GM19240 (cell line): ENCODE measurements around the gene ERN1.

Experiments used
- DNase-seq: peaks from one replicate; pipeline ENCODE4 v3.0.0; 2011; ENCODE audit warnings: low spot score; ENCODE audit not compliant: insufficient read length

The ERN1 gene

DNA sequence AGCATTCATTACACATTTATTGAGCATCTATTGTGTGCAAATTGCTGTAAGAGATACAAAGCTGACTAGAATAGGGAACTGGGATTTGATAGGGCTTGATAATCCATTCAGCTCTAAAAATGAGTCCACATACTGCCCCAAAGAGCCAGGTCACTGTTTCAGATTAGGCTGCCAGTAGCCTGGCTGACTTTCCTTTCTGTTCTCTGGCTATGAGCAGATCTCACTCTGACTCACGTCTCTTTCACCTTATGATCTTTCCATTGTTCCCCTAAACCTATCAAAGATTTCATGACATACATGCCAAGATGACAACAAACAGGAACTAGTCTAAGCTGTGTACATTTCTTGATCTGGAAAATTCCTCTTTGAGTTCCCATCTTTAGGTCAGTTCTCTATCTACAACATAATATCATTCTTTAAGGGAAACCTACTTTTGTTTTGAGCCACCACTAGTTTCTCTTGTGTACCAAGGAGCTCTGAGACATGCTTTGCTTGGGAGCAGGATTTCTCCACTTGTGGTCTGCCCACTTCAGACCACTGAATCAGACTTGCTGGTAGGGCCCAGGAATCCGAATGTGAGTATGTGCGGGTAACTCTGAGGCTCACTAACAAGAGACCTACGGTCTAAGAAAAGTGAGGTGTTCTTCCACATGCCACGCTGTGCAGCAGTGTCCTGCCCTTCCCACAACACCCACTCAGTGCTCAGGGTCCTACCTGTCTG is 68.6 kb downstream of the ERN1 start:
- DNase-seq, result peak; percentile 50

DNA sequence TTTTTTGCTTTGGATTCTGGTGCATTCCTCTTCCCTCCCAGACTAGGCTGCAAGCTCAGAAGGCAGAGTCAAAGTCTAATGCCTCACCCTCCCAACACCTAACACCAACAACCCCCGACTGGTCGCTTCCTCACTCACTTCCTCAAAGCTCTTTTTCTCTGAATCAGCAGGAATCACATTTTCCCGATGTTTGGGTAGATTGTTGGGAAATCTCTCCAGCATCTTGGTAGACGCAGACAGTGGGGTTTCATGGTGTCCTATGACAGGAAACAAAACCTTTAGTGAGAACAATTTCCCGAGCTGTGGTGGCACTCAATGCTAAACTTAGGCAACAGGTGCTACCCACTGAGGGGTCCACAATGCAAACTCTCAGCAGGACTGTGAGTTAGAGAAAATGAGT is 69.6 kb downstream of the ERN1 start:
- no peak for DNase-seq

DNA sequence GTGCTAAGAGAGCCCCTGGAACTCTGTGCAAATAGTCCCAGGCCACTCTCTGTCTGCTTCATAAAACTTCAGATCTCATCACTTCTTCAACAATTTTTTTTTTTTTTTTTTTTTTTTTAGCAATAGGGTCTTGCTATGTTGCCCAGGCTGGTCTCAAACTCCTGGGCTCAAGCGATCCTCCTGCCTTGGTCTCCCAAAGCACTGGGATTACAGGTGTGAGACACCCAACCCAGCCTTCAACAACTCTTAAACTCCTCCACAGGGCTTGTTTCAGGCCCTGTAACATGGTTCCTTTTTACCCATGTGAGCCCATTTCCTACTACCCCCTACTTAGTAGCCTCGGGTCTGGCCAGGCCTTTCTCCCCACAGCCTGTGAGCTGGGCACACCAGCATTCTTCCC is 70.2 kb downstream of the ERN1 start:
- DNase-seq, result no peak

DNA sequence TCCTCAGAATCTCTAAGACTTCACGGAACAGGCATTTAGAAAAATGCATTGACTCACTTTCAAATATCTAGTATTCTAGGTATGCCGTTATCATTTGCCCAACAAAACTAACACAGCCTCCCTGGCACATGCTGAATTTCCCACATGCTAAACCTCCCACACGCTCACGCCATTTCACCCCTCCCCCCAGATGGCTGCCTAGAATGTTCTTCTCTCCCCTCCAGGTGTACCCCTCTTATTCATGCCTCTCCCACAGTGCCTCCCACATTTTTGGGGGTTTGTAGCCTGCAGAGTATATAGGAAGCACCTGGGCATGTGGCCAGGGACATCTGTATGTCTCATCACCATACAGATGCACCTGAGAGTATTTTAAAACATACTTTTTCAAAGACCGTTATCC is 71.3 kb downstream of the ERN1 start:
- no peak for DNase-seq

DNA sequence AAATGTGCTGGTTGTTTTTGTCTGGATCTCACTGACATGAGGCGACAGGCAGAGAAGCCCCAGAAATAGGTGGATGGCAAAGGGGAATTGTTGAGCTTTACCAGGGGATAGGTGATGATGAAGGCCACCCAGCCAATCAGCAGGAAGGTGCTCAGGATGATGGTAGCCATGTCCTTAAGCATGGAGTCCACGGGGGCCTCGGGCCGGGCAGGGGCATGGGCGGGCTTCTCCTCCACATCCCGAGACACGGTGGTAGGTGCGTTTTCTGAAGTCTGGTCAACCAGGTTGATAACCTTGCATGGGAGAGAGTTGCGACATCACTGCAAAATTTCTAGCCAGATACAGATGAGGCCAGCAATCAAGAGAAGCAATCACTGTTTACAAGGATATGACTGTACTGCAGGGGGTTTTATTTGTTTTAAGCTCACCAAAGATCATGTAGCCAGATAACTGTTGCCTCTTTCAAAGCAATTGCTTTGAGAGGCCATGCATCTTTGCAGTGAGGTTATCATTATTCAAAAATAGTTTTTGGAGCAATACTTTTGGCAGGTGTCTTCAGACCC is 72.2 kb downstream of the ERN1 start:
- no peak for DNase-seq

DNA sequence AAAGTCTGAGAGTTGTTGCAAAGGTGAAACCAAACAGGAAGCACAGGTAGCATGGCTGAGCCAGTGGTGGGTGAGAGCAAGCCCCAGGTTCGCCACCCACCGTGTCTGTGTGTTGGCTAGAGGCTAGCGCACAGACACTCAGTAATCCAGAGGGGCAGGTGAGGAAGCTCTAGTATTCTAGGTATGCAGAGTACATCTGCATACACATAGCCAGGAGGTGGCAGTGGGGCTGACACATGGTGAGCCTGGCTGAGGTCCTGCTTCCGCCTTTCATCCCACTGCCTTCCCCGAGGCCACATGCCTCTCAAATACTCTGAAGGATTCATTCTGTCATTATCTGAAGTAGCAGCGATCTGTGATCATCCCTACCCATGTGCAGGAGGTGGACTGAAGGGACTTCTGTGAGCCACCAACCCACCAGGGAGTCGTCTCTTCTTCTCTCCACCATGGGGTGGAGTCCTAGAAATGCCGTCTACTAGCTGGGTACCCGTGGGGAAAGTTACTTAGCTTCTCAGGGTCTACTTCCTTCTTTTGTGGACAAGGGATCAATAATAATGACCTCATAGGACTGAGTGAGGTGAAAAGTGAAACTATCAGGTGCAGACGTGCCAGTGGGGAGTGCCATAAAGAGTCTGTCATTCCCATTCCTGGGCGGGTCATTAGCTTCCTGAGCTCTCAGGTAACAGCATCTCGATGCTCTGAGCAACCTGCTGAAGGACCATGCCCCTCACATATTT is 73.5 kb downstream of the ERN1 start:
- DNase-seq, result peak; percentile 42

DNA sequence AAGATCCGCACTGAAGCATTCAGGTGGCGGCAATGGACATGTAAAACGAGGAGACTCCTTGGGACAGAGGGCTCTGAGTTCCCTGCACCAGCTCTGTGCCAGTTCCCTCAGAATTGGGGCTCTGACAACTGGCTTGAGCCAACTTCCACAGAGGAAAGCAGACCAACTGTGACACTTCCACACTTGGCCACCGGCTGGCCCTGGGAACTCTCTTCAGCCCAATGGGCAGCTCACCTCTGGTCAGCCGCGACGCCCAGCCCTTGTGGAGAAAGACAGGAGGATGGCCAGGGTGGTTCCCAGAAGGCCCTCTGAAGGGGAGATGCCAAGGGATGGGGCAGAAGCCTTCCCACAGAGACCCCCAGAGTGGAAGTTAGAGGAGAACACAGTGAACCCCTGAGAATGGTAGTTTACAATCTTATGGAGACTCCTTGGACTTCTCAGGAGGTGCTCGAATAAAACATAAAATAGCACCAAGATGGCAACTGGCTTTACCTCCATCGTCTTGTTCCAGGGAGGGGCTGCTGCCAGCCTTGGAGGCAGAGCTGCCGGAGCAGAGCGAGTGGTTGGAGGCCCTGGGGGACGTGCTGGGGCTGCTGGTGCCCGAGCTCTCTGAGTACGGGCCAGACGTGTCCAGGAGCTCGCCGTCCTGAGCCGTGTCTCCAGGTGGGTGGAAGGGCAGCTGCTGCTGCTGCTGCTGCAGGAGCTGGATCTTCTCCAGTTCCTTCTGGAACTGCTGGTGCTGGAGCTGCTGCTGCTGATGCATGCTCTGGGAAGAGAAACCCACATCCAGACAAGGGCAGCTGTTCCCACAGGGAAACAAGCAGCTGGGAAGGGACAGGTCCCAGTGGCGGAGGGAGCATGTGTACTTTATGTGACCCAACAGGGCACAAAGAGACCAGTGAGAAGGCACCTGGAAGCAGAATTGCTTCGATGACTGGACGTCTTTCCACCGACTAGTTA is 74.5 kb downstream of the ERN1 start:
- no peak for DNase-seq

DNA sequence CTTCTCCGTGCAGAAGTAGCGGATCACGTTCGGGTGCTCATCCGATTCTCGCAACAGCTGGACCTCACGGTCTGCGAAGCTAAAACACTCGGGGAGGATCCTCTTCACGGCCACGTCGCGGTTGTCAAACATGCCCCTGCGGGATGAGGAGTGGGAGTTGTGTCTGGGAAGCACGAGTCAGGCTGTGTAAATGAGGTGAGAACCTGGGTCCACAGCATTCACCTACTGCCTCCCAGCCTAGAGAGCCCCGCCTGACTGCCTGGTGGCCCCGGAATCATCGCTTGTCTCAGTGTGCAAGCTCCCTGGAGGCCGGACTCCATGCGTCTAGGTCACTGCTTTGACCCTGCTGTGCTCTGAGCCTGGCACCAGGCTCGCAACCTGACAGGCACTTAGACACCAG is 75.6 kb downstream of the ERN1 start:
- DNase-seq, result no peak

DNA sequence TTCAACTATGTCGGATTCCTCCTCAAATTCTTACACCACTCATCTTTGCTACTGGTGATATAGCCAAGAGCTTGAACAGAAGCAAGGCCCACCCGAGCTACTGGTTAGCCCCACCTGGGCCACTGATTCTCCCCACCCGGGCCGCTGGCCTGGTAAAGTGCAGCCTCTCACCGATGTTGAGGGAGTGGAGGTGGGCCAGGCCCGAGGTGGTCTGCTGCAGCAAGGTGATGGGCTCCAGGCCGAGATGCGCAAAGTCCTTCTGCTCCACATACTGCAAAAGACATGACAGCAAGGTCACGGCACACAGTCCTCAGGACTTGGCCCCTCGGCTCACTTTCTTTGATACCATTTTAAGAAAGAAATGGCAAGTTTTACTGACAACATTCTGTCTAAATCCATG is 76.8 kb downstream of the ERN1 start:
- no peak for DNase-seq

DNA sequence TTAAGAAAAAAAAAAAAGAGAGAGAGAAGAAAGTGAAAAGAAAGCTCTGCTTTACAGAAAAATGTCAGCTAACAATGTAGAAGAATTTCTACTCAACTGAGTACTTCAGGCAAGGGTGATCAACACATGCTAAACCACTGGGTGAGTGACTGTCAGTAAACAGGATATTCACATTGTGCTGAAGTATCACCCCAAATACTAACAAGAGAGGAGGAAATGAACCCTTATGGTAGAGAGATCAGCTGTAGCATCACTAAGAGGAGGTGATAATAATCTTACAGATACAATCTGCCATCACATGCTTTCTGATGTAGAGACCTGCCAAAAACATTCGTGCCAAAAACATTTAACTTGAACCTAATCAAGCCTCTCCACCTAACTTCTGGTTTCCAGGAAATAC is 78.8 kb downstream of the ERN1 start:
- no peak for DNase-seq

DNA sequence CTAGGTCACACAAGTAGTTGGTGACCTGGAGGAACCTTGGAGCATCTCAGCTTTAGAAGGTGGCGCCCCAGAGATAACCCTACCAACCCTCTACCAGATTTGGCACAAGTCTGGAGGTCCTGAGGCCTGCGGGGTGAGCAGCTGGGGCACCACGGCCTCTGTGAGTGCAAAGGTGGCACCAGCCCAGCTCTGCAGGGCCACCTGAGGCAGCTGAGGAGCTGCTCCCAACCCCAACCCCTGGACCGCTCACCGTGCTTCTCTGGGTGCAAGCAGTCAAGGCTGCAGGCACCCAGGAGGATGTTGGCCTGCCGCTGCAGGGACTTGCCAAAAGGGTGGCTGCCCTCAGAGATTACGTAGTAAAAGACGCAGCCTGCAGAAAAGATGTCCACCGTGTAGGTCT is 81.1 kb downstream of the ERN1 start:
- no peak for DNase-seq

DNA sequence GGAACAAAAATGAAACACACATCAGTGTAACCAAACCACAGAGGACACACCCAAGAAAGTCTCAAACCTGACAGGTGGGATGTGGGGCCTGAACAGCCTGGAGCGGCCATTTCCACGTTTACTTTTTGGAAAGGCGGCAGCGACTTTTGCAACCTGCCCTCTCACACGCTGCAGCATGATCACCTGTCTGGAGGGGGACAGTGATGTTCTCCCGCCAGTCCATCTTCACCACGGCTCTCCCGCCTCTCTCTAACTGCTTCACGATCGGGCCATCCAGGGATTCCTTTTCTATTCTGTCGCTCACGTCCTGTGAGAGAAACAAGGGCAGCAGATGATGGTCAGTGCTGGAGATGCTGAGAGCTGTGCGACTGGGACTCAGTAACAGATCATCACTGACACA is 84.8 kb downstream of the ERN1 start:
- DNase-seq, result no peak

DNA sequence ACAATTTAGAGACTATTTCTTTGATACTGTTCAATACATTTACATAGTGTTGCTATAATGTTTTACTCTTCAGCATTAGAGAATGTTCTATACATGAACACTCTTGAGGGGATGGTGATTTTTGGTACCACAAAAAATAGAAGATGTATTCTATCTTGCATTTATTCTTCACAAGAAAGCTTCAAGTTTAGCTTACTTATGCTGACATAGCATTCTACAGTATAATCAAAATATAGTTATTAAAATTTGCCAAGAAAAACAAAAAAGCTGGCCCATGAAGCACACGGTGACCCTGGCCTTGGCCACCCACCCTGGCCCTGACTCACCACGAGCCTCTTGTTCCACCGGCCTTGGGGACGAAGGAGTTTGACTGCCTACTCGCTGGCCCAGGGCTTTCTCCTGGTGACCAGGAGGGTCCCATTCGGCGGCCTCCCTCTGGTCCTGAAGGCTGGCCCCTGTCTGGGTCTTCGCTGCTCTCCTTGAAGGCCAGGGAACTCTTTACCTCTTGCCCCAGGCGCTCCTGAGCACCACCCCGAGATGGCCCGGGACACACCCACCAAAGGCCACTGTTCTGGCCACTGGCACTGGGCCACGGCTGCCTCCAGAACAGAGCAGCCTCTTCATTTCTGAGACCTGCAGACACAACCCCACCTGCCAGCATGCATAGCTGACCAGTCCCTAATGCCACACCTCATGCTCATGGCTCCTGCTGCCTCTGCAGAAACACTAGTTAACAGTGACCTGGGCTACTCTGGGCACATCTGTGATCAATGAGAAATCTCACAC is 87.1 kb downstream of the ERN1 start:
- no peak for DNase-seq

DNA sequence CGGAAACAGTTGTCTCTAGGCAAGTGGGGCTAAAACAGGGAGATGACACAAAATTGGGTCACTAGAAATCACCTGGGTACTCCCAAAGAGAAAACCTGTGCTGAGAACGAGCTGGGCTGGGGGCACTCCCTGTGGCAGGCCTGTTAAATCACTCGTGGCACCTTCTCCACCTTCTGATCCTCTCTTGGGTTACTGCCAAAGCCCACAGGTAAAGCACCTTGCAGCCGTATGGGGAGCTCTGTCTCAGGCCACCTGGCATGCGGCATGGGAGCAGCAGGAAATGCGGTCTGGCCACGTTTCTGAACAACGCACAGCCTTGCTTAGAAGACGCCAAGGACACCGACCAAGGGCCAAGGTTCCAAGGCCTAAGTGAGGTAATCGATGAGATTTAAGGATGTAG is 88.0 kb downstream of the ERN1 start:
- DNase-seq, result no peak

DNA sequence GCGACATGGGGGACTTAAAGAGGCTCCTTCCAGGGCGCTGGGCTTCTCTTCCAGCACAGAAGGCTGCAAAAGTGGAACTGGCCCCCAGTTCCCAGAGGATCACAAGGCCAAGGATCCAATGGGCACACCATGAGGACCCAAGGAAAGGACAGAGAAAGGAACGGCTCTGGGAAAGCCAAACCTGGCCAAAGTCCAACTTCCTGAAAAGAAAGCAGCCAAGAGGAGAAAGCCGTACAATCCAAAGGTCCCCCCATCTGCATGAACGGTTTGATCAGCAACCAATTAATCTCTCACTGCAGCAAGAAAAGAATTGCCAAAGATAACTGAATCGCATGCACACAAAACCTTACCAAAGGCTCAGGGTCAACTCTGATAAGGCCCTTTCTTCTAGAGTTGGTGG is 89.7 kb downstream of the ERN1 start:
- no peak for DNase-seq

DNA sequence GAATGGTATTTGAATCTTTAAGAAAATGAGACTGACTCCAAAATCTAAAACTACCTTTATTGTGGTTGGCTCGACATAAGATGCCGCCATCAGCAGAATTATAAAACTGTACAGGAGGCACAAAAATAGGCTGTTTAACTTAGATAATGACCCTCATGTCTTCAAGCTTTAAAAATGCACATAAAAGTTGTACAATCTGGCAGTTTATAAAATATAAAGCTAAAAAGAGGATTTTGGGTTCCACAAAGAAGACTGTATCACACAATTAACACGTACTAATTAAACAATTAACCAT is 90.9 kb downstream of the ERN1 start:
- no peak for DNase-seq

DNA sequence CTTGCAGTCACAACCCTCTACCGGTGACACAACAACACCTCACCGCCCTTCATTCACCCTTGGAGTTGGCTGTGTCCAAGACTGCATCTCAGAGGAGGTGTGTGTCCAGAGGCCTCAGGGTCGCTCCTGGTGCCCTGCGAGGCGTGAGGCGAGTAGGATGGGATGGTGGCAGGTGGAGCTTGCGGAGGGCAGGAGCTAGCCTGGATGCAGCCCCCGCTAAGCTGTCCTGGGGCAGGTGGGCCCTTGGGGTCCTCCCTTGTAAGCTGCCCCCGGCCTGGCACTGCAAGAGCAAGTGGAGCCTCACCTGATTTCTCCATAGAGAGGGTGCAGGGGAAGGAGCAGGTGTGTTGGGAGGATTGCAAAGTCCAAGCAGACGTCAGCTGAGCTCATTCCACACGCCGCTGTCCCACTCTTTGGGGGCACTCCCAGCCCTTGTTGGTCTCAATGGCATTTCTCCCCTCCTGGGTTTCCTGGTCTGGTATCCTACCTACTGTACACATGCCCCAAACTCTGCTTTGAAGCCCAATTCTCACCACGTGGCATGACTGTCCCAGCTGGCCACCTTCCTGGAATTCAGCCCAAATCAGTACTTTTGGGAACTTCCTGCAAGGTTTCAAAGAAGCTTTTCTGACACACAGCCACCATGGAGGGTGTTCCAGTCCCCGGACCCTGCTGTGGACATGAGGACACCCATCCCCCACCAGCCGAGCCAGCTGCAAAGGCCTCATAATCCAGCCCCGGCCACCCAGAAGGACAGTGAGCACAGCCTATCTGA is 91.4 kb downstream of the ERN1 start:
- DNase-seq, result no peak

DNA sequence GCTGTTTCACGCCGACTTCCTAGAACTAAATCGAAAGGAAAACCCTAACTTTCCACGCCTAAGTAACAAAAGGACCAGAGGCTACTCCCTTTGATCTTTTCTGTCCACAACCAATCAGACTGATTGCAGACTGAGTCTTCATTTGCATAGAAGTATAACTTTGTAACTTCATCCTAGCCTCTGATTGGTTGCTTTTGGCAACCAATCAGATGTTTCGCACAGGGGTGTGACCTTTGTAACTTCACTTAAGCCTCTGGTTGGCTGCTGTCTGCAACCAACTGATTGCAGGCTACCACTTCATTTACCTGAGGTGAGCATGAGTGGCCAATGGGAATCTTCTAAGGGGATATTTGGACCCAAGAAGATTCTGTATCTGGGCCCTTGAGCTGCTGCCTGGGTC is 92.1 kb downstream of the ERN1 start:
- no peak for DNase-seq

DNA sequence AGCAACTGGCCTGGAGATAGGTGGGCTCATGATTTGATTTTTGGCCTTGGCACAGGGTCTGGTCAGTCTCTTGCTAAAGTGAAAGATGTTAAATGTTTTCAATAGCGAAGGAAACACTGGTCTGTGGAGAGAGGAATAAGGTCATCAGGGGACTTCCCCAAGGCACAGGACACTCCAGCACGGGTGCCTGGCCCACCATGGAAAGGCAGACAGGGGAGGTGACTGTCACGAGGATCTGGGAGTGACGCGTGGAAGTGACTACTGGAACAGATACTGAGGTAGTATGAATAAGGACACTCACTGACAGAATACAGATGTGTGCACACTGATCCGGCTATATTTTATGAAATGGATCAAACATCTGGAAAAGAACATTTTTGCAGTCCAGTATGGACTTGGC is 92.8 kb downstream of the ERN1 start:
- no peak for DNase-seq

DNA sequence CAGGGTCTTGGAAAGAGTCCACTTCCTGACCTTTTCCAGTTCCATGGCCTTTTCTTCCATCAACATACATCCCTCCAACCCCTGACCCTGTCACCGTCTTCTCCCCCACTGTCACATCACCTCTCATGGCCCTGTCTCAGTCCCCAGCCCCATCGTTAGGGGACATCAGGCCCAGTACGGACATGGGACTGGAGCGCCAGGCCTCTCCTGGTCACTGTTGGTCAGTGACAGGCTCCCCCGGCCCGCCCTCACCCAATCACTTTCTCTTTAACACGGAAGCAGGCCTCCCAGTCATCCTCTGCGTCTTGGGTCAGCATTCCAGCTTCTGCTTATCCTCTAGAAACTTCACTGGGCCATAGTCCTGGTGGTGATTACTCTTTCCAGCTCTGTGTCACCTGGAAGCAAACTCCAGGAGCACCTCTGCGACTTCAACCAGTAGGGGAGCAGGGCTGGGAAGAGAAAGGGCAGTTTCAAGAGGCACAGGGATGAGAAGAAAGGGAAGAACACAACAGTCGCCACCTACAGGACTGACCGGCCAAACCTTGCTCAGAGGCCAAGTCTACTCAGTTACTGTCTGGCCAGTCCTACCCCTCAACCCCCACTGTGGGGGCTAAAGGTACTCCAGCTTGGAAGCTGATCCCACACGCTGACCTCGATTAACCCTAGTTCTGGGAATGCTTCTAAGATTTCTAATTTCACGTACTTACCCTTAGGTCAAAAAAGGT is 93.6 kb downstream of the ERN1 start:
- no peak for DNase-seq
